NK-92 (cell line): ENCODE results near the gene COLEC12.
"Not testable (repeated sequence)": the region's sequence is repeated elsewhere in the genome, so short reads cannot be mapped to it uniquely, and the experiment has no call there.

Experiments
- DNase-seq: peaks from one replicate; lab custom pipeline; 2025; ENCODE audit not compliant: unreplicated experiment; lab: John Stamatoyannopoulos, UW

The COLEC12 gene

DNA sequence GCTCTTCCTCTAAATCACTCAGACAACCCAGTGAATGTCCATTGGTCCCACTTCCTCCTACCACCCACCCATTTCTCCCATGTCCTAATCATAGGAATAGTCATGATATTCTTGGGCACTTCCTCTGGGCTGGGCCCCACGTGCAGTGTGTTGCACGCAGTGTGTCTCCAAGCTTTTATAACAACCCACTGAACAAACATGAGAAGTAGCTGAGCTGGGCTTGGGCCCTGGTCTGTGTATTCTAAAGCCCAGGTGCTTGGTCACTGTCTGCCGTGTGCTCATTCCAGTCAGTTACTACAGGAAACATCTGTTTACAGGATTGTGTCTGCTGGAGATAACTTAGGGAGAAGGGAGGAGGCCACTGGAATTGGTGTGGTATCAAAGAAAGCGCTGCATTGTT, 168.5 kb downstream of the COLEC12 start:
- DNase-seq = no peak

DNA sequence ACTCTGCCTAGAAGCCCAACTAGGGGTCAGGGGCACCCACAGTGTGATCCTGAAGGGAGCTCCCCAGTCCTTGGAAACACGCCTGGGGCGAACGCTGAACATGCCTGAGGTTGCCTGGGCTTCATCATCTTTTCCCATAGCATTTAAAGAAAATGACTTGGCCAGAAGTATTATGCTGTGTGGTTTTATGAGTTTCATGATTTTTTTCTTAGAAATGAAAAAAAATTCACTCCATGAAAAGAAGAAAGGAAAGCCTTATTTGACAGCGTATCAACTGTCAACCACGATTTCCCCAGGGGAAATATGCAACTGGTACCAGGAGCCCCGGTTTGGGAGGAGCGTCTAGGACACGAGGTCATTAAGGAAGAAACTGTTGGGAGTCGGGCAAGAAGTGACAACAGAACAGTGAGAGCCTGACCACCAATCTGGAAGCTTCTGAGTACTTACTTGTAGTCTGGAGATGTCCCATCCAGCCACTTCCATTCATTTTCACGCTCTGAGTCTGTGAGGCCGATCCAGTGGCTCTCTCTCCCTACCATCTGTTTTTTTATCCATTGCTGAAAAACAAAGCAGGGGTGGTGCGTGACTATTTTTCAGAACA, 169.2 kb downstream of the COLEC12 start:
- DNase-seq = no peak

DNA sequence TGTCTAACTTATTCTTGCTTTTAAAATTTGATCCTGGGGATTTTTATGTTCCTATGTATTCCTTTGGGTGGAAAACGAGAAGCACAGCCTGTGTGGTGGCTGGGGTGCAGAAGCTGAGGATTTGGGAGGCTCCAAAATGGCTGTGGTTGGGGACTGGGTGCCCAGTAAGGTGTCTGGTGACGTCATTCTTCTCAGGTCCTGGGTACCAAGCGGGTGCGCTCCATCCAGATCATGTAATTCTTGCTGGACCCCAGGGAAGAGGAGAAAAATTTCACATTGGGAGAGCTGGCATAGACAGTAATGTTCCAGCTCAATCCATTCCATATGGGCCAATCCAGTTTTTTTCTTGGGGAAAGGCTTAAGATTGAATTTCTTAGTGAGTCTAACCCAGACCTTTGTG, 171.6 kb downstream of the COLEC12 start:
- DNase-seq = no peak

DNA sequence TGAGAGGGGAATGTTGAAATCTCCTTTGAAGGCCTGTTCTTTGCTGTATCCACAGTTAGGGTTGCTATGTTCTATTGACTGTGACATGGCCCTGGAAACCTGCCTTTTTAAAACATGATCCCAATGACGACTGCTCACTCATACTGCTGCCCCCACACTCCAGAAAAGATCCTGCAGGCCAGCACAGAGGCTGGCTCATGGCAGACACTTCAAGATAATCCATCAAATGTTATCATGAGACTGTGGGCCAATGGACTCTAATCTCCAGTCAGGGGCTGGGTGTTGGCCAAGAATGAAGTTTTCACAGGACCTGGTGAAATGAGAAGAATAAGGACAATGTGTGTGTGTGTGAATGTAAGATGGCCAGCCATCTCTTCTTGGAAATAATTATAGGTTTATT, 173.7 kb downstream of the COLEC12 start:
- no peak for DNase-seq

DNA sequence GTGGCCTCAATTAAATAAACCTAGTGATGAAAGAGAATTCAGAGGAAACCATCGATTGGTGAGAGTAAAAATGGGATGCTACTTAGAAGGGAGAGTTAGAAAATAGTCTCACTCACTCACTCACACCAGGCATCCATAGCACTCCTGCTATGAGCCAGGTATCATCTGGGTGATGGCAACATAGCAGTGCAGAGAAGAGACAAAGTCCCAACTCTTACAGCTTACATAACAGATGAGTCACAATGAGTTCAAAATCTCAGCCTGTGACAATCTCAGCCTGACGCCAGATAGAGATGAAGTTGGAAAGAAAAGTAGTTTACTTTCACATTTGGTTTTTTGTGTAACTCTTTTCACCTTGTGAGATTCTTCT, 177.3 kb downstream of the COLEC12 start:
- DNase-seq = no peak

DNA sequence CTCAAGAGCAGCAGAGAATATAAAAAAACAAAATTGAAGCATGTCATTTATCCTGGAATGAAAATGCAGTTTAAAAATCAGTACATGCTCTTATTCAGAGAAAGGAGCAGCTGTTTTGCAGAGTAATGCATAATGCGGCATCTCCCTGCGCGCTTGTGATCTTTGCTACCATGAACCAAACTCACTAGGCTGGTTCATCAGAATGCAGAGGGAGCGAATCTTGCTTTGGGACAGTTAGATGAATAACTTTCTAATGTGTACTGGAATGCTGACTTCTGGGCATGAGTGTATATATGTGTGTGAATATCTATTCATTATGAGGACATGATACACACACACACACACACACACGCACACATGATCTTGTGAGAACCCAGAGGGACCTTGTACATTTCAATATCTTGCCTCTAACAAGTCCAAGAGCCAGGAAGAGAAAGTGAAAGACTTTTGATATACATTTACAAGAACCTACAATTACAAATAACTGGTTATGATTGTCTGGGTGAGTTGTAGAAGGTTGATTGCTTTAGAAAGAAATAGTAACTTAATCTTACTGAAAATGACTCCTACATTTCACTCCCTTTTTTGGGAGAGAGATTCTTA, 178.5 kb downstream of the COLEC12 start:
- no peak for DNase-seq

DNA sequence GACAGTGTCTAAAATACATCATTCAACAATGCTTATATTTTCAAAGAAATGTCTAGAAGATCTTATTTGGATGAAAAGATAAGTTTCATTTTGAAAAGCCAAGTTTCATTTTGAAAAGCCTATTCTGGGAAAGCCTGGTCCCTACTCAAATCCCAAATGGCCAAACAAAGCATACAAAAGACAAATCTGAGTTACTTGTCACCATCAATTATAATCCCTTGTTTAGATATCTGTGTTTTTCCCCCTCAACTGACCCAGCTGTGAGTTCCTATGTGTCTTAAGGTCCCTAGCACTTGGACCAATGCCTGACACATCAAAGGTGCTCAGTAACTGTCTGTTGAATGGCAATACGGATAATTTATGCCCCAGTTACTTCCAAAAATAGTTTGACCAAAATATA, 180.3 kb downstream of the COLEC12 start:
- no peak for DNase-seq

DNA sequence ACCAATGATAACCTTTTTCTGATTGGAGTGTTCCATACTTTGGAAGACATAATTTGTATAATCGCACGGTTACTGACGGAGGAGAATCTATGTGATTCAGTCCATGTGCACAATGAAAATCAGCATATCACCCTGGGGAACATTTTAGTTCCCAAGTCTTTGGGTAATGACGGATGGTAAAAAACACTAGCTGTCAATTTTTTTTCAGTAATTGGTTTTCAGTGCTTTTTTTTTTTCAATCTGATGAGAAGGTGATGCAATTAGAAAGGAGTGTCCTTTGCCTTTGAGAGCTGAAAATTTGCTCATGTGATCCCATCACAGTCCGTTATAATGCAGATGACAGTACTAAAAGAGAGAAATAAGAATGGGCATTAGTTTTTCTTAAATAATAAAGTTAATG, 180.8 kb downstream of the COLEC12 start:
- DNase-seq = no peak

DNA sequence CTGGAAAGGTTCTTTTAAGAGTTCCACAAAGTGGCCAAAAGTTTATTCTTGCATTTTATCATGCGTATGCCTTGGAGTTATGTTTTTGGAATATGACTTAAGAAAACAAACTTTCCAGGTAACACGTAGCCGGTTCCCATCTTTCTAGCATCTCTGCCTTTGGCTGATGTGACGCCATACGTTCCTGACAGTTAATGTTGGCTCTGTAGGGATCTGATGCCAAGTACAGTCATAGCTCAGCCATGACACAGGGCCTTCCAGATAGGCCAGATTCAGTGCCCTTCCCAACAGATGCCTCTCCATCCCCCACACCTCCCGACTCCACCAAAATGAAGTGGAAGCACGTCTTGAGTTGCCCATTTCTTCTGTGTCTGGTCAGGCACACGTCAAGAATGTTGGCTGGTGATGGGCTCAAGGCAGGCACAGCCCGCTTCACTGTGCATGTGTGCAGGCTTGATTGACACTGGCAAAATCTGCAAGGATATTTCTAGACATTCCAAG, 181.7 kb downstream of the COLEC12 start:
- no peak for DNase-seq

DNA sequence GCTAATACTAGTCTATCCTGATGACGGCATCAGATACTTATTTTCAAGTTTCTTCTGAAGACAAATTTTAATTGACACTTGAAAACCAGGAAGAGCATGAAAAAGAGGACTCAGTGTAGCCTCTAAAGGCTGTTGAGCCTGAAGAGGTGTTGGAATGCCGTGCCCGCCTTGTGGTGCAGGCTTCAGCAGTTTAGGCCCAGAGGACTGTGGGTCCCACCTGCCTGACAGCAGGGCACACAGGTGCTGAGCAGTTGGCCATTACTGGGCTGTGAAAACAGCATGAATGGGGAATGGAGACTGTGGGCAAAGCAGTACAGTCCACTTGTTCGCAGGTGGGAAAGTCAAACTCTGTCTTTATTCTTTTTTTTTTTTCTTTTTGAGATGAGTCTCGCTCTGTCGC, 182.9 kb downstream of the COLEC12 start:
- DNase-seq = no peak

DNA sequence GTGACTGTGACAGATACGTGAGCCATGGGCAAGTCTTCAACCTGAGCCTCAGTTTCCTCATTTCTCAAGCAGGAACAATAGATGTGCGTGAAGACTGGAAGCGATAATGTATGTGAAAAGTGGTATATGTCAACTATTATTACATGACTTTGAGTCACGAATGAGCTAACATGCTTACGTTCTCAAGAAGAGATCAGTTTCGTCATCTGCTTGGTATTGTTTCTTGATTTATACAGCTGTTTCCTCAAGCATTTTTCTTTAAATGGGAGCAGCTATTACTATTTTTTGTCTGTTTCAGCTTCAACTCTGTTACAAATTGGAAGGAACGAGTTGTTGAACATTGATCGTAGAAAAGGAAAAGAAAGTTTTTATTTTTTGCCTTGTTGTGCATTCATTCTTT, 184.1 kb downstream of the COLEC12 start:
- no peak for DNase-seq

DNA sequence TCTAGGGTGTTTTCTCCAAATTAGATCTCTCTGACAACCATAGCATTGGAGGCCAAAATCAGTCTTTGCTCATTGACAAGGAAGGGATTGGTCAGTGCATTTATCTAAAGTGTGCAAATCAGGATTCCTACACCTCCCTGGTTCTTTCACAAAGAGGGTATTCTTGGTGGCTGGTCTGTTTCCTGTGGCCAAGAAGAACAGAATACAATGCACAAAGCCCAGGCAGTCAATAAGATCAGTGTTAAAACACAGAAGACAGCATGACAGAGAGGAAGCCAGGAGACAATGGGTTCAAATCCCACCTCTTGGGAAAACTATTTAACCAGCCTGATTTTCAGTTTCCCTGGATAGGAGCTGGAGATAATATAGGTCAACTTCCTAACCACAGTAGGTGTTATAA, 186.6 kb downstream of the COLEC12 start:
- DNase-seq = no peak

DNA sequence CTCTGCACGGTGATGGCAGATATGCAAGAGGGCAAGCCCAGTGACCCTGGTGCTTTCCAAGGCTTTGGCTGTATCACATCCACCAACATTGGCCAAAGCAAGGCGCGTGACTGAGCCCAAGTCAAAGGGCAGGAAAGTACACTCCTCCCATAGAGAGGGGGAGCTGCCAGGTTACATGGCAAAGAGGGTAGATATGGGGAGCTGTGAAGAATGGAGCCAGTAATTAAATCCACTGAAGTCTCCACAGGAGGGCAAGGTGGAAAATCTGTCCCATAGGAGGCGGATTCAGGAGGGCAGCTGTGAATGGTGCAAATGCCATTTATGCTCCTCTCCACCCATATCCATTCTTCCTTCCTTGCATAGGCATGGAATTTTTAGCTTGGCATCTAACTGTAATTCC, 188.1 kb downstream of the COLEC12 start:
- no peak for DNase-seq

DNA sequence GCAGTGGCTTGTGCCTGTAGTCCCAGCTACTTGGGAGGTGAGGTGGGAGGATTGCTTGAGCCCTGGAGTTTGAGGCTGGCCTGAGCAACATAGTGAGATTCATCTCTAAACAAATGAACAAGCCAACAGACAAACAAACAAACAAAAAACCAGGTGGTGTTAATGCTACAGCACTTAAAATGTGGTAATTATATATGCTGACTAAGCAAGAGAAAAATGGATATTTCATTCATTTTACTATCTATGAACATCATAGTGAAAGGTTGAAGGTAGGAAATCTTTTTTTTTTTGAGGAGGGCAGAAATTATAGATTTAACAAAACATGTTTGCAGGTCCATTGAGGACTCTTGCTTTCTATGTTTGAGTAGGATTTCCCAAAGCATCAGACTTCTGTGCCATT, 190.5 kb downstream of the COLEC12 start:
- no peak for DNase-seq

DNA sequence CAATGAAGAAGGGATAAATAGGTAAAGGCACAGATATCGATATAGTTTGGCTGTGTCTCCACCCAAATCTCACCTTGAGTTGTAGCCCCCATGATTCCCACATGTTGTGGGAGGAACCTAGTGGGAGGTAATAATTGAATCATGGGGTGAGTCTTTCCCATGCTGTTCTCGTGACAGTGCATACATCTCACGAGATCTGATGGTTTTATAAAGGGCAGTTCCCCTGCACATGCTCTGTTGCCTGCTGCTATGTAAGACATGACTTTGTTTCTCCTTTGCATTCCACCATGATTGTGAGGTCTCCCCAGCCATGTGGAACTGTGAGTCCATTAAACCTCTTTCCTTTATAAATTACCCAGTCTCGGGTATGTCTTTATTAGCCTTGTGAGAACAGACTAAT, 192.4 kb downstream of the COLEC12 start:
- not testable (repeated sequence) for DNase-seq

DNA sequence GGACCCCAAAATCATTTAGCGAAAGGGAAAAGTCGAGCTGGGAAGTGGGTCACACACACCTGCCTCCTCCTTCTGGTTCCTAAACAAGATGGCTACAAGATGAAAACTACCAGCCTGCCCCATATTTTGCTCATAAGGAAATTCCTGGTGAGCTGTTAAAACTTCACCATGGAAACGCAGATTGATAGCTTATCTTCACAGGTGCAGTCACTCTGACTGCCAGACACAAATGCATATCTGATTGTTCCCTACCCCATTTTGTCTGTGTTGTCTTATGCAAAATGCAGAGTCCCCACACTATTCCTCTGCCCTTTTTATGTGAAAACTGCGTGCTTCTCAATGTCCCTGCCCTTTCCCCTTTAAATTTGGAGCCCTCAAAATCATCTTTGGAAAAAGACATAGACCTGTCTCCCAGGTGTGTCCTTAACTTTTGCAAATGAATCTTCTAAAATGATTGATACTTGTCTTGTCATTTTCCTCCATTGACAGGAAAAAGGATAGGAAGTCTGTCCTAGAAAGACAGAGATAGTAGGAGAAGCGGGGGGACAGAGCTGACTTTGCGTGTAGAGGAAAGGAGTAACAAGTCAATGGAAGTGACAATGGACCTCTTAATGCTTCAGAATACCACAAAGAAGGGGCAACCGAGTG, 193.8 kb downstream of the COLEC12 start:
- DNase-seq = no peak

DNA sequence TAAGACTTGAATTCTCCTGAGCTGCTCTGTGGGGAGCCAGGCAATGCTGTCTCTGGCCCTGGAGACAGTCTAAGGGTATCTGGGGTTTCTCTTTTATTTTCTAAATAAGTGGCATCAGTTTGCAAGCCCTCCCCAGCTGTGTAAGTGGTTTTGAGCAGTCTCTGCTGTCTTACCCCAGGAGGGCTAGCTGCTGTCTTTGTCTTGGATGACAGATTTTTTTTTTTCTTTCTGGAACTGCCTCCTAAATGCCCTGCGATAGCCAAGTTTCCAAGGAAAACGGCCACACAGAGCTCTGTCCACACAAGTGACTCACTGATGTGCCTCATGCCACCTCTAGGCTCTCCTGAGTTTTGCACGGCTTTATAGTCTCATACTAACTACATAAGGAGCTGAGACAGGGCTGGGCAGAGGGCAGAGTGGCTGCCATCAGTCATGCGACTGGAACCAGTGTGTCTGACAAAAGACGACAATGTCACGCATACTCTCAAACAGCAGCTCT, 195.4 kb downstream of the COLEC12 start:
- DNase-seq = no peak

DNA sequence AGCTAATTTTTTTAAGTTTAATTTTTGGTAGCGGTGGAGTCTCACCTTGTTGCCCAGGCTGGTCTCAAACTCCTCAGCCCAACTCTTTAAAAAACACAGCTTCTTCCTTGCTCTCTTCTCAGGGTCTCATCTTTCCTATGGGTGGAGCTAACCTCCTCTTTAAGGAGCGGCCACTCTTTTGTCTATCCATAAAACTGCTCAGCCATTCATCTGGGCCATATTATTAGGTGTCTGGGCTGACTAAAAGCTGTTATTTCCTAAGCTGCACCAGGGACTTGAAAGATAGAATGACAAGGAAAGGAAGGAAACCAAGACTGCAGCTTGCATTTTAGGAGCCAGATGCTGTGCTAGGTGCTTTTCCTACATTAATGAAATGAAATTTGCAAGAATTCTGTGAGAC, 196.9 kb downstream of the COLEC12 start:
- no peak for DNase-seq

DNA sequence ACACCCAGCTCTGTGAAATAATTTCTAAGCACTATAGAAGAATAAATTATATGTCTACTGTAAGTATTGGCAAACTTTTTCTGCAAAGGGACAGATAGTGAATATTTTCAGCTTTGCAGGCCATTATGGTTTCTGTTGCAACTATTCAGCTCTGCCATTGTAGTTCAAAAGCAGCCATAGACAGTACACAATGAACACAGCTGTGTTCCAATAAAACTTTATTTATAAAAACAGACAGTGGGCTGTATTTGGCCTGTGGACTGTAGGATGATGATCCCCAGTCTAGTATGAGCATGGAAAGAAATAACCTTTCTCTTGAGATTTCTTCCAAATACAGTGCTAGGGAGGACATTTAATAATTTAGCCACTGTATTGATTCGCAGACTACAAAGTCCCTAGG, 197.5 kb downstream of the COLEC12 start:
- DNase-seq = no peak

DNA sequence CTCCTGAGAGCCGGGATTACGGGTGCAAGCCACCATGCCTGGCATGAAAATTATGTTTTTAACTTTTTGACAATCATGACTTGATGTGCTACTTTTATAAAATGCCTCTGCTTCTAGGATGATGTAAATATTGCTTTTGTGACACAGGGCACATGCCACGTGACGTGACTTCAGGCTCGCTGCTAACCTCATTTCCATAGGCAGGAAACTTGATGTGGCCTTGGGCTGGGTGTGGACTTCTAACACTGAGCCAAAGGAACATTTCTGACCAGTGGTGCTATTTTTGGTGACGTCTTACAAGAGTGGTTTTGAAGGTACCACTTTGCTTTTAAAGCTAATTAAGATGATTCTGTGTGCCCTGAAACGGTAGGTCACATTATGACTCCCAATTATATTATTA, 198.4 kb downstream of the COLEC12 start:
- DNase-seq = no peak

DNA sequence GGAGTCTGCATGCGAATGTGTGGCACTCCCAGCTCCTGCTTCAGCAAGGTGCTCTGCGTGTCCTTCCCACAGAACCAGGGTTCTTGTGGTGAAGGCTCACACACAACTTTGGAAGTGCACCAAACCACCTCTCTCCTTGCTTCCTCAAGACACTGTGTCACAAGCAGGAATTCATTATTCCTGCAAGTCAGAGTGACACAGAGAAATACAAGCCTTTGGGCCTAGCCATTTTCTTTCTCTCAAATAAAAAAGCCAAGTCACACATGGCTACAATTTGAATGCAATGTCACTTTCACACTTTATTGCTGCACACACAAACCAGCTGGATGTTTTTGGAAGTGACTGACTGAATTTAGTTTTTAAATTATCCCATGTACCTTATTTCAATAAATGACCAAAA, 202.6 kb downstream of the COLEC12 start:
- no peak for DNase-seq

DNA sequence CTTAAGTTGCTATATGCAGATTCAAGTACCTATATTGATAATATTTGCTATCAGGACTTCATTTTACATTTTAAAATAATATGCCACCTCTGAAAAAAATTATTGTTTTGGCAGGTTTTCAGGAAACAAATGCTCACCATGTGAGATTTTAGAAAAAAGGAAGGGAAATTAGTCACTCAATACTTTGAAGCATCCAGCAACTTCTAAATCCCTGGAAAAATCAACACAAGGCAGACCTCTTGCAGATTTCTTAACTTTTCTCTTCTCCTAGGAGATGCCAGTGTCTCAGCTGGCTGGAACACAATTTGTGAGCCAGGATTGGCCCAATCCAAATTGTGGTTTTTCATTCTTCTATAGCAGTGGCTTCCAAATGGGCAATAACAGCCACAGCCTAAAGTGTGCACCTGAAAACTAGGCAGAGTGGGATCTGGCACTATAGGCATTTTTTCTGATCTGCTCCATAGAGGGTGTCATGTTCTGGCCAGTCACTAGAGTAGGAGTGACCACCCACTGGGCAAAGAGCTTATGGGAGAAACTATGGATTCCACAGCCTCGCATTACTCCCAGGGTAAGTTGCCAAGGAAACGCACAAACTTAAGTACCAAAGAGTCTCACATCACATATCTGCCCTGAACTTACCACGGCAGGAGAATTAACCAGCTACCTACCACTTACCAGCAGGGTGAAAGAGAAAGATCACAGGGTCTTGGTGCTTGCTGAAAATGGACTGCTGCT, 204.6 kb downstream of the COLEC12 start:
- DNase-seq = no peak
